Measurements from ENCODE around the gene SCGB1A1. TPM values are rescaled to one million over a fixed set of nuclear protein-coding genes. Genes with fewer than 3 reads are reported as not detected.
A peak's percentile ranks its signal among the peaks of the same experiment; 100 is the strongest.

The SCGB1A1 gene
- total and polyA plus RNA-seq, 7 donors, result 0.35 TPM; not detected in 6

DNA sequence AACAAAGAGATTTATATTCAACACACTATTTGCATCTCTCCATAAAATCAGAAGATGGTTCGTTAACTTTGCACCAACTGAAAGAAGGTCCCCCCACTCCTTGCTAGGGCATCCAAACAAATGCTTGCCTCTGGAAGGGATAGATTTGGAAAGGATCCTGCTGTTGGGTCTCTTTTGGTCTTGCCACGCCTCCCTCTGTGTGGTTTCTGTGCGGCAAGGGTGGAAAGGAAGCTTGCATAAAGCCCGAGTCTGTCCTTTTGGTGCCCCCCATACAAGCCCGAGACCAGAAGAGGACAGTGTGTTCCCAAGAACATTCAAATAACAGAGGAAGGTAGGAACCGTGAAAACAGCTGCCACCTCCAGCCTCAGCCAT is 15.1 kb downstream of the SCGB1A1 start:
- ATAC-seq (peak in 1 of 4 donors; percentile 51), DNase-seq (no peak)
- intact Hi-C loops (cut with DNase I), result loop anchor here in 1 of 2 donors (5.0 kb wide), 1 partner anchor 62 kb away; no protein-coding TSS in a partner anchor
- Histone ChIP-seq H3K27ac (no peak overlapping the region), H3K9me3 (no peaks in the 10 kb centered on the region), H3K4me1 (no peaks in the 10 kb centered on the region), H3K27me3 (ENCODE audit: insufficient read depth in 3 of 3, low read length in 2 of 3) (no peaks in the 10 kb centered on the region), H3K4me3 (no peak overlapping the region), H3K36me3 (ENCODE audit: insufficient read depth in 1 of 2, low read depth in 1 of 2) (no peaks in the 10 kb centered on the region)
- TF ChIP-seq, protein P1, sequence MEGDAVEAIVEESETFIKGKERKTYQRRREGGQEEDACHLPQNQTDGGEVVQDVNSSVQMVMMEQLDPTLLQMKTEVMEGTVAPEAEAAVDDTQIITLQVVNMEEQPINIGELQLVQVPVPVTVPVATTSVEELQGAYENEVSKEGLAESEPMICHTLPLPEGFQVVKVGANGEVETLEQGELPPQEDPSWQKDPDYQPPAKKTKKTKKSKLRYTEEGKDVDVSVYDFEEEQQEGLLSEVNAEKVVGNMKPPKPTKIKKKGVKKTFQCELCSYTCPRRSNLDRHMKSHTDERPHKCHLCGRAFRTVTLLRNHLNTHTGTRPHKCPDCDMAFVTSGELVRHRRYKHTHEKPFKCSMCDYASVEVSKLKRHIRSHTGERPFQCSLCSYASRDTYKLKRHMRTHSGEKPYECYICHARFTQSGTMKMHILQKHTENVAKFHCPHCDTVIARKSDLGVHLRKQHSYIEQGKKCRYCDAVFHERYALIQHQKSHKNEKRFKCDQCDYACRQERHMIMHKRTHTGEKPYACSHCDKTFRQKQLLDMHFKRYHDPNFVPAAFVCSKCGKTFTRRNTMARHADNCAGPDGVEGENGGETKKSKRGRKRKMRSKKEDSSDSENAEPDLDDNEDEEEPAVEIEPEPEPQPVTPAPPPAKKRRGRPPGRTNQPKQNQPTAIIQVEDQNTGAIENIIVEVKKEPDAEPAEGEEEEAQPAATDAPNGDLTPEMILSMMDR (IDR thresholded peaks at IDR 0.05), result no peak
- 42 to 50% (median 47%) methylated on average over 6 of the region's 6 CpGs for WGBS, 3 donors

DNA sequence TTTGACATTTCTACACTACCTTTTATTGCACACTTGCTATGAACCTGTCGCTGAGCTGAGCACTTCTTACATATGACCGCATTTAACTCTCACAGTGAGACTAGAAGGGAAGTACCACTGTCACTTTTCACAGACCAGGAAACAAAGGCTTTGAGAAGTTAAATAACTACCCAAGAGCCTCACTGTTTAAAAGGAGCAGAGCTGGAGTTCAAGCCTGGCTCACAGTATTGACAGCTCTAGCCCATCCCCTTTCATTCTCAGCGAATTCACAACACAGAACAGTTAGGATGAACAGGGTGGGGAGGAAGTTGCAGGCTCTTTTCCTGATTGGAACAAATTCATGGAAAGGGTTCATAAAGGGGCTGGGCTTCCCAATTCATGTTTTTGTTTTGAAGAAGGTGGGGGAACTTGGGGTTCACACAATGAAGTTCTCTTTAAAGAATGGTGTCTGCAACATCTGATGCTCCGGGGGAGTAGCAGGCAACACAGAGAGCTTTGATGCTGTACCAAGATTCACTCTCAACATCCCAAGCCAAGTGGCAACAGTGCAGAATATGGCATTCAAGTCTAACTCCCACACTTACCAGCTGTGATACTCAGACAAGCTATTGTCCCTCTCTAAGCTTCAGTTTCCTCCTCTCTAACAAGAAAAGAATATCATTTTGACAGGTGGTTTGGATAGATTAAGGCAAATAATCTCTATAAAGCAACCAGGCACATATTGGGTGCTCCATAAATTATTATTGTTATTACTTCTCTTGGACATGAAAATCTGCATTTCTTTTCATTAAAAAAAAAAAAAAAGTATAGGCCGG is 17.2 kb downstream of the SCGB1A1 start:
- DNase-seq (no peak), ATAC-seq (no peak)
- Histone ChIP-seq H3K9me3 (no peaks in the 10 kb centered on the region), H3K4me1 (no peaks in the 10 kb centered on the region), H3K27me3 (ENCODE audit: insufficient read depth in 3 of 3, low read length in 2 of 3) (no peaks in the 10 kb centered on the region), H3K4me3 (no peak overlapping the region), H3K27ac (no peak overlapping the region), H3K36me3 (ENCODE audit: insufficient read depth in 1 of 2, low read depth in 1 of 2) (no peaks in the 10 kb centered on the region)
- intact Hi-C loops (cut with DNase I), result no loop called here
- TF ChIP-seq, protein P1 (IDR thresholded peaks at IDR 0.05), result no peak
- 34 to 48% (median 40%) methylated on average over 5 of the region's 5 CpGs for WGBS, 3 donors

DNA sequence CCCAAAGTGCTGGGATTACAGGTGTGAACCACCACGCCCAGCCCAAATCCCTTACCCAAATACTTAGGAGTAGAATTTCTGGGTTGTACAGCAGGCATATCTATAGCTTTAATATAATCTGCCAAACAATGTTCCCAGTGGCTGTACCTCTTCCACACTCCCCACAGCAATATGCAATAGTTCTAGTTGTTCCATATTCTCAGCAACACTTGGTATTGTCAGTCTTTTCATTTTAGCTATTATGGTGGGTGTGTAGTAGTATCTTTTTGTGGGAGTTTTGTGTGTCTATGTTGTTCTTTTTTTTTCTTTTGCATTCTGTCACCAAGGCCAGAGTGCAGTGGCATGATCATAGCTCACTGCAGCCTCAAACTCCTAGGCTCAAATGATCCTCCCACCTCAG is 18.8 kb downstream of the SCGB1A1 start:
- intact Hi-C loops (cut with DNase I), result no loop called here
- 93 to 100% (median 96%) methylated on average over 1 of the region's 1 CpG for WGBS, 3 donors
- ATAC-seq (no peak), DNase-seq (no peak)
- Histone ChIP-seq H3K27me3 (ENCODE audit: insufficient read depth in 3 of 3, low read length in 2 of 3) (no peaks in the 10 kb centered on the region), H3K27ac (no peak overlapping the region), H3K9me3 (no peaks in the 10 kb centered on the region), H3K4me1 (no peaks in the 10 kb centered on the region), H3K4me3 (no peak overlapping the region), H3K36me3 (ENCODE audit: insufficient read depth in 1 of 2, low read depth in 1 of 2) (no peaks in the 10 kb centered on the region)
- TF ChIP-seq, protein P1 (IDR thresholded peaks at IDR 0.05), result no peak

DNA sequence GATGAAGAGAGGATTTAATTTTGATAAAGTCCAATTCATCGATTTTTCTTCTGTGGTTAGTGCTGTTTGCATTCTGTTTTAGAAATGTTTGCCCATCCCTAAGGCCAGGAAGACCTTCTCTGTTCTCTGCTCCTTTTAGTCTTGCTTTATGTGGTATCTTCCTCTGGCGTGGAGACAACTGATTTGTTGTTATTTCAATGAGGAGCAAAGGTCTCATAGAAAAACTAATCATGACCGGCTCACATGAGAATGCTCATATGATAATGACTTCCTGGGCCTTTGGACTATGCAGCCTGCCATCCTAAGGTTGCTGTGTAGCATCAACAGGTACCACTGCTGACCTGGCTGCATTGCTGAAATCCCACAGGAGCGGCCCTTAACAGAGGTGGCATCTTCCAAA is 19.8 kb downstream of the SCGB1A1 start:
- H3K27me3 ChIP-seq (ENCODE audit: insufficient read depth in 3 of 3, low read length in 2 of 3), result no peaks in the 10 kb centered on the region
- TF ChIP-seq, protein P1 (IDR thresholded peaks at IDR 0.05), result no peak
- H3K4me1 ChIP-seq, result no peaks in the 10 kb centered on the region
- DNase-seq, result no peak
- WGBS, 3 donors, result 86 to 92% (median 87%) methylated on average over 4 of the region's 4 CpGs
- H3K9me3 ChIP-seq, result no peaks in the 10 kb centered on the region
- H3K36me3 ChIP-seq (ENCODE audit: insufficient read depth in 1 of 2, low read depth in 1 of 2), result no peaks in the 10 kb centered on the region
- H3K27ac ChIP-seq, result no peak overlapping the region
- intact Hi-C loops (cut with DNase I), result no loop called here
- no peak for ATAC-seq
- no peak overlapping the region for H3K4me3 ChIP-seq

All from psoas muscle (tissue), 8 donors.